GM19468 (cell line): ENCODE data around the gene PRR36.

Experiments used
- ATAC-seq: cut with Tn5 transposase; IDR thresholded peaks from one replicate; pipeline ENCODE4 v1.9.1; 2021; ENCODE audit warnings: mild to moderate bottlenecking, moderate library complexity, moderate number of reproducible peaks; ENCODE audit not compliant: unreplicated experiment; ENCODE audit errors: extremely low read depth

PRR36 gene

GRCh38 chr19:7830272-7830771 lies 43.9 kb downstream of the PRR36 start:
- ATAC-seq: no peak

GRCh38 chr19:7829561-7830271 lies 44.5 kb downstream of the PRR36 start, which contains the start of gene EVI5L:
EVI5L (plus strand) TSS chr19:7830218; CDS start chr19:7846543, 16,325 bp downstream.
- peak; percentile 79 for ATAC-seq

DNA sequence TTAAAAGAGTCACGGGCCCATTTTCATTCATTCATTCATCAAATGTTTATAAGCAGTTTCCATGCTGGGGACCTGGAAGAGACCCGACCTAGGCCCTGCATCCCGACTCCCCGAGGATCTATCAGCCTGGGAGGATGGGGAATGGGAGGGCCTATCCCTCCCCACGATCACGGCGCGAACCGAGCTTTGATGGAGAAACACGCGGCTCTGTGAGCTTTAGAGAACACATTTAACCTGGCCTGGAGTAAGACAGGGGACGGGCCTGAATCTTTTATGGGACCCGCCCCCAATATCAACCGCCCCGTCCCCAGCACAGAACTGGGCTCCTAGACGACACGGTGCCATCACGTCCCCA lies 45.0 kb downstream of the PRR36 start:
- ATAC-seq: no peak

DNA sequence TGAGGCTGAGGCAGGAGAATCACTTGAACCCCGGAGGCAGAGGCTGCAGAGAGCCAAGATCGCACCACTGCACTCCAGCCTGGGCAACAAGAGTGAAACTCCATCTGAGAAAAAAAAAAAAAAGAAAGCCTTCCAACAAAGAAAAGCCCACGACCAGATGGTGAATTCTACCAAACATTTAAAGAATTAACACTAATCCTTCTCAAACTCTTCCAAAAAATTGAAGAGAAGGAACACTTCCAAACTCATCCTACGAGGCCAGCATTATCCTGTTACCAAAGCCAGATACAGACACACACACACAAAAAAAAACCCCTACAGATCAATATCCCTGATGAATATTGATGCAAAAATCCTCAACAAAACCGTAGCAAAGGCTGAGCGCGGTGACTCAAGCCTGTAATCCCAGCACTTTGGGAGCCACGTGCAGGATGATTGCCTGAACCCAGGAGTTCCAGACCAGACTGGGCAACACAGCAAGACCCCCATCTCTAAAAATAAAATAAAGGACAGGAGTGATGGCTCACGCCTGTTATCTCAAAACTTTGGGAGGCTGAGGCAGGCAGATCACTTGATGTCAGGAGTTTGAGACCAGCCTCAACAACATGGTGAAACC lies 50.4 kb downstream of the PRR36 start:
- no peak for ATAC-seq

GRCh38 chr19:7822910-7823515 lies 51.2 kb downstream of the PRR36 start:
- ATAC-seq: no peak

DNA sequence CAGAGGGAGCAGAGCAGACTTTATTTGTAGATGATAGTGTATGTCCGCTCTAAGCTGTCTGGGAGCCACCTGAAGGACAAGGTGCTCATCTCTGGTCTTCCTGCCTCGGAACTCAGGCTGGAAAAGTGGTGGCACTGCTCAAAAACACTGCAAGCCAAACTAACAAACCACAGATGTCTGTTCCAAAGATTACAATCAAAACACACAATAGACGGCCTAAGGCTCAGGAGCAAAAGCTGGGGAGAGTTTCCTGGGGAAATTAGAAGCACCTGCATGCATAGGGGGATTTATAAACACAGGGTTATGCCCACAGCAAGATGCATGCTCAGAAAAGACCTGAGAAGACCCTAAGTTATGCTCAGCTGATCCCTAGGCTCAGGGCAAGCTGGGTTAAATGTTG lies 53.6 kb downstream of the PRR36 start:
- ATAC-seq: no peak

GRCh38 chr19:7819337-7819736 lies 54.9 kb downstream of the PRR36 start:
- no peak for ATAC-seq

DNA sequence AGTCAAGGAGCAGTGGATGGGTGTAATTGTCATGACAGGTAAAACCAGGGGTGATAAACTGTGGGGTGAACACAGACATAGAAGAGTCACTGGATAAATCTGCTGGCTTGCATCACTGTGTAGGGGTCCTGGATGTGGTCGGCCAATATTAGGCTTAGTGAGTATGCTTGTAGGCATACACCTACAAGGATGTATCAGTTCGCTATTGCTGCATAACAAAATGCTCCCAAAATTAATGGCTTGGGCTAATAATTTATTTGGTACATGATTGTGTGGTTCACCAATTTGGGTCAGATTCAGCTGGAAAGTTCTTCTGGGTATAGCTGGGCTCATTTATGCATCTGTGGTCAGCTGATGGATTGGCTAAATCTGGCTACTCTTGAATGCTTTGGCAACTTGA lies 55.4 kb downstream of the PRR36 start:
- ATAC-seq: no peak
